Measurements from ENCODE around the gene GAS2L2. TPM values are rescaled to one million over a fixed set of nuclear protein-coding genes. Genes with fewer than 3 reads are reported as not detected.

The GAS2L2 gene
- total RNA-seq, 1 donor from 2014 or later: 0.22 TPM

DNA sequence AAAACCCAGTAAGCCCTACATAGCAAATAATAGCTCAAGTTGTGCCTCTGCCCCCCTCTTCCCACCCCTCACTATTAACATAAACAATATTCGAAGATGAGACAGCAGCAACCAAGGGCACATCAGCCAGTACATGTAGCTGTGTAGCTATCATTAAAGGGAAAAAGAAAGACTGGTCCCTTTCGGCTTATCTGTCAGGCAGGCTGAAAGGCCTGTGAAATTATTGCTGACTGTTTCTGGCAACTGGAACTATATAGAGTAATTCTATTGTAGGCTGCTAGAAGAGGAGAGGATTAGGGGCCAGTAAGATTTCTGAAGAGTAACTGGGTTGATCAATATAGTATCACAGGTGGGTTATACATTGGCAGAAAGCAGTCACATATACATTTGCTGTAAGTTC, 58.1 kb downstream of the GAS2L2 start:
- H3K36me3 Mint-ChIP-seq: peaks cover 21% of the 10 kb centered on the region

More for the DNA sequence above, 58.1 kb downstream of the GAS2L2 start:
- Mint-ChIP-seq H3K9me3 (no peaks in the 10 kb centered on the region), H3K4me3 (no peak overlapping the region), H3K4me1 (ENCODE audit: unreplicated experiment) (no peaks in the 10 kb centered on the region), H3K27ac (no peak overlapping the region), H3K27me3 (no peaks in the 10 kb centered on the region)
- TF ChIP-seq, protein P1, sequence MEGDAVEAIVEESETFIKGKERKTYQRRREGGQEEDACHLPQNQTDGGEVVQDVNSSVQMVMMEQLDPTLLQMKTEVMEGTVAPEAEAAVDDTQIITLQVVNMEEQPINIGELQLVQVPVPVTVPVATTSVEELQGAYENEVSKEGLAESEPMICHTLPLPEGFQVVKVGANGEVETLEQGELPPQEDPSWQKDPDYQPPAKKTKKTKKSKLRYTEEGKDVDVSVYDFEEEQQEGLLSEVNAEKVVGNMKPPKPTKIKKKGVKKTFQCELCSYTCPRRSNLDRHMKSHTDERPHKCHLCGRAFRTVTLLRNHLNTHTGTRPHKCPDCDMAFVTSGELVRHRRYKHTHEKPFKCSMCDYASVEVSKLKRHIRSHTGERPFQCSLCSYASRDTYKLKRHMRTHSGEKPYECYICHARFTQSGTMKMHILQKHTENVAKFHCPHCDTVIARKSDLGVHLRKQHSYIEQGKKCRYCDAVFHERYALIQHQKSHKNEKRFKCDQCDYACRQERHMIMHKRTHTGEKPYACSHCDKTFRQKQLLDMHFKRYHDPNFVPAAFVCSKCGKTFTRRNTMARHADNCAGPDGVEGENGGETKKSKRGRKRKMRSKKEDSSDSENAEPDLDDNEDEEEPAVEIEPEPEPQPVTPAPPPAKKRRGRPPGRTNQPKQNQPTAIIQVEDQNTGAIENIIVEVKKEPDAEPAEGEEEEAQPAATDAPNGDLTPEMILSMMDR (conservative IDR thresholded peaks at IDR 0.05): no peak
- DNase-seq (ENCODE audit: extremely low spot score, unreplicated experiment): no peak

Other genes starting within 250 kb of the GAS2L2 start
- gene SLFN12L, start 215.6 kb downstream of the GAS2L2 start, total RNA-seq (ENCODE audit: low replicate concordance): not detected in 2 replicates
- not detected in 2 replicates for gene SLFN14, start 192.4 kb downstream of the GAS2L2 start, total RNA-seq (ENCODE audit: low replicate concordance)
- gene PEX12, start 174.7 kb downstream of the GAS2L2 start, total RNA-seq (ENCODE audit: low replicate concordance): 6.9 and 7.7 TPM in 2 replicates
- gene AP2B1, start 165.9 kb downstream of the GAS2L2 start, total RNA-seq (ENCODE audit: low replicate concordance): 120 and 165 TPM in 2 replicates
- 6.4 and 29.4 TPM in 2 replicates for gene RASL10B, start 21.6 kb downstream of the GAS2L2 start, total RNA-seq (ENCODE audit: low replicate concordance)
- not detected in 2 replicates for gene C17orf50, start 7.6 kb upstream of the GAS2L2 start, total RNA-seq (ENCODE audit: low replicate concordance)
- 0.97 and 1.8 TPM in 2 replicates for gene MMP28, start 42.4 kb upstream of the GAS2L2 start, total RNA-seq (ENCODE audit: low replicate concordance)
- gene TAF15, start 56.2 kb upstream of the GAS2L2 start, total RNA-seq (ENCODE audit: low replicate concordance): 173 and 223 TPM in 2 replicates
- gene HEATR9, start 115.7 kb upstream of the GAS2L2 start, total RNA-seq (ENCODE audit: low replicate concordance): not detected in 2 replicates
- 1.1 TPM in 1 of 2 replicates, not detected in the other for gene CCL5, start 127.1 kb upstream of the GAS2L2 start, total RNA-seq (ENCODE audit: low replicate concordance)
- 3.9 and 4.4 TPM in 2 replicates for gene RDM1, start 177.5 kb upstream of the GAS2L2 start, total RNA-seq (ENCODE audit: low replicate concordance)
- gene LYZL6, start 190.5 kb upstream of the GAS2L2 start, total RNA-seq (ENCODE audit: low replicate concordance): not detected in 2 replicates
- gene CCL16, start 228.3 kb upstream of the GAS2L2 start, total RNA-seq (ENCODE audit: low replicate concordance): not detected in 2 replicates
- not detected in 2 replicates for gene CCL14, start 233.5 kb upstream of the GAS2L2 start, total RNA-seq (ENCODE audit: low replicate concordance)
- 2.0 and 5.0 TPM in 2 replicates for gene CCL15, start 248.3 kb upstream of the GAS2L2 start, total RNA-seq (ENCODE audit: low replicate concordance)

Measured in type B pancreatic cell (in vitro differentiated cells).